Esophagus squamous epithelium (tissue), 4 donors: ENCODE measurements around the gene UVSSA.

Experiments
- POLR2A ChIP-seq, 4 donors: fragments of 450-650 bp; IDR thresholded peaks; one replicate each; pipeline ENCODE4 v1.6.1; 2017; ENCODE audit warnings: antibody characterized with exemption in 4 of 4, mild to moderate bottlenecking in 4 of 4, moderate library complexity in 3 of 4
- TF ChIP-seq, protein P1 (sequence below), 6 experiments: fragments of 450-650 bp in 4 of 6; fragments of 200-600 bp in 2 of 6; sonication (generic) in 2 of 6; IDR thresholded peaks; one replicate each; pipeline ENCODE4 v1.5.1; 2016 to 2019; ENCODE audit warnings: antibody characterized with exemption in 6 of 6, mild to moderate bottlenecking in 4 of 6, moderate library complexity in 4 of 6

- TF ChIP-seq, protein P1, sequence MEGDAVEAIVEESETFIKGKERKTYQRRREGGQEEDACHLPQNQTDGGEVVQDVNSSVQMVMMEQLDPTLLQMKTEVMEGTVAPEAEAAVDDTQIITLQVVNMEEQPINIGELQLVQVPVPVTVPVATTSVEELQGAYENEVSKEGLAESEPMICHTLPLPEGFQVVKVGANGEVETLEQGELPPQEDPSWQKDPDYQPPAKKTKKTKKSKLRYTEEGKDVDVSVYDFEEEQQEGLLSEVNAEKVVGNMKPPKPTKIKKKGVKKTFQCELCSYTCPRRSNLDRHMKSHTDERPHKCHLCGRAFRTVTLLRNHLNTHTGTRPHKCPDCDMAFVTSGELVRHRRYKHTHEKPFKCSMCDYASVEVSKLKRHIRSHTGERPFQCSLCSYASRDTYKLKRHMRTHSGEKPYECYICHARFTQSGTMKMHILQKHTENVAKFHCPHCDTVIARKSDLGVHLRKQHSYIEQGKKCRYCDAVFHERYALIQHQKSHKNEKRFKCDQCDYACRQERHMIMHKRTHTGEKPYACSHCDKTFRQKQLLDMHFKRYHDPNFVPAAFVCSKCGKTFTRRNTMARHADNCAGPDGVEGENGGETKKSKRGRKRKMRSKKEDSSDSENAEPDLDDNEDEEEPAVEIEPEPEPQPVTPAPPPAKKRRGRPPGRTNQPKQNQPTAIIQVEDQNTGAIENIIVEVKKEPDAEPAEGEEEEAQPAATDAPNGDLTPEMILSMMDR (IDR thresholded peaks at IDR 0.05), result no peak
- no peak for TF ChIP-seq POLR2A (IDR thresholded peaks at IDR 0.05)
Observed at GRCh38 chr4:1399508-1400190, 52.6 kb downstream of the UVSSA start.
